ENCODE results near the gene CTAG1B. TPM values are rescaled to one million over a fixed set of nuclear protein-coding genes. Genes with fewer than 3 reads are reported as not detected.

The CTAG1B gene
- total and polyA plus RNA-seq, 2 experiments from 2014 or later = not detected

- no peak for TF ChIP-seq ETS1 (IDR thresholded peaks at IDR 0.05)
Observed at GRCh38 chrX:154655786-154656185, 36.7 kb upstream of the CTAG1B start (continued).

GRCh38 chrX:154655346-154655745, 36.3 kb upstream of the CTAG1B start:
- no peak for DNase-seq (ENCODE audit: low spot score)
- Mint-ChIP-seq H3K27ac (no peak overlapping the region), H3K9me3 (no peaks in the 10 kb centered on the region), H3K4me1 (no peaks in the 10 kb centered on the region), H3K27me3 (ENCODE audit: insufficient read depth, low read depth, poor library complexity) (peaks cover 3% of the 10 kb centered on the region), H3K4me3 (no peak overlapping the region), H3K36me3 (ENCODE audit: low read depth) (no peaks in the 10 kb centered on the region)
- Histone ChIP-seq H3K4me2 (no peak overlapping the region), H4K20me1 (replicated peaks; ENCODE audit: insufficient read depth) (no peaks in the 10 kb centered on the region), H3K36me3 (ENCODE audit: insufficient read depth) (no peaks in the 10 kb centered on the region), H3K79me2 (replicated peaks; ENCODE audit: insufficient read depth) (no peaks in the 10 kb centered on the region), H3F3A (replicated peaks; ENCODE audit: low read depth) (no peaks in the 10 kb centered on the region), H3K27me3 (ENCODE audit: insufficient read depth) (no peaks in the 10 kb centered on the region), H3K27ac (ENCODE audit: low read depth) (no peak overlapping the region), H3K4me3 (no peak overlapping the region), H3K9me2 (ENCODE audit: insufficient read depth) (no peaks in the 10 kb centered on the region), H2AFZ (no peak overlapping the region), H3K4me1 (ENCODE audit: insufficient read depth) (no peaks in the 10 kb centered on the region)
- no peak for ATAC-seq
- no peak for TF ChIP-seq EZH2phosphoT487 (IDR thresholded peaks at IDR 0.05; ENCODE audit: unreplicated experiment)
- TF ChIP-seq CTCF (conservative IDR thresholded peaks at IDR 0.05; ENCODE audit: low read depth in 2 of 2) = no peak
- no peak for TF ChIP-seq ZNF114 (CRISPR knock-in tag; IDR thresholded peaks at IDR 0.05)
- no peak for TF ChIP-seq JUNB (IDR thresholded peaks at IDR 0.05; ENCODE audit: unreplicated experiment)
- no peak for TF ChIP-seq ZNF331 (CRISPR knock-in tag; IDR thresholded peaks at IDR 0.05; ENCODE audit: low read depth)
- TF ChIP-seq EZH2 (IDR thresholded peaks at IDR 0.05; ENCODE audit: low read depth, unreplicated experiment) = no peak
- no peak for TF ChIP-seq POLR2AphosphoS5 (IDR thresholded peaks at IDR 0.05; ENCODE audit: low read depth)
- TF ChIP-seq NANOG (IDR thresholded peaks at IDR 0.05; ENCODE audit: borderline replicate concordance) = no peak
- TF ChIP-seq STAT1 (IDR thresholded peaks at IDR 0.05; ENCODE audit: unreplicated experiment) = no peak
- TF ChIP-seq ETS1 (IDR thresholded peaks at IDR 0.05) = no peak
- TF ChIP-seq, protein P1, sequence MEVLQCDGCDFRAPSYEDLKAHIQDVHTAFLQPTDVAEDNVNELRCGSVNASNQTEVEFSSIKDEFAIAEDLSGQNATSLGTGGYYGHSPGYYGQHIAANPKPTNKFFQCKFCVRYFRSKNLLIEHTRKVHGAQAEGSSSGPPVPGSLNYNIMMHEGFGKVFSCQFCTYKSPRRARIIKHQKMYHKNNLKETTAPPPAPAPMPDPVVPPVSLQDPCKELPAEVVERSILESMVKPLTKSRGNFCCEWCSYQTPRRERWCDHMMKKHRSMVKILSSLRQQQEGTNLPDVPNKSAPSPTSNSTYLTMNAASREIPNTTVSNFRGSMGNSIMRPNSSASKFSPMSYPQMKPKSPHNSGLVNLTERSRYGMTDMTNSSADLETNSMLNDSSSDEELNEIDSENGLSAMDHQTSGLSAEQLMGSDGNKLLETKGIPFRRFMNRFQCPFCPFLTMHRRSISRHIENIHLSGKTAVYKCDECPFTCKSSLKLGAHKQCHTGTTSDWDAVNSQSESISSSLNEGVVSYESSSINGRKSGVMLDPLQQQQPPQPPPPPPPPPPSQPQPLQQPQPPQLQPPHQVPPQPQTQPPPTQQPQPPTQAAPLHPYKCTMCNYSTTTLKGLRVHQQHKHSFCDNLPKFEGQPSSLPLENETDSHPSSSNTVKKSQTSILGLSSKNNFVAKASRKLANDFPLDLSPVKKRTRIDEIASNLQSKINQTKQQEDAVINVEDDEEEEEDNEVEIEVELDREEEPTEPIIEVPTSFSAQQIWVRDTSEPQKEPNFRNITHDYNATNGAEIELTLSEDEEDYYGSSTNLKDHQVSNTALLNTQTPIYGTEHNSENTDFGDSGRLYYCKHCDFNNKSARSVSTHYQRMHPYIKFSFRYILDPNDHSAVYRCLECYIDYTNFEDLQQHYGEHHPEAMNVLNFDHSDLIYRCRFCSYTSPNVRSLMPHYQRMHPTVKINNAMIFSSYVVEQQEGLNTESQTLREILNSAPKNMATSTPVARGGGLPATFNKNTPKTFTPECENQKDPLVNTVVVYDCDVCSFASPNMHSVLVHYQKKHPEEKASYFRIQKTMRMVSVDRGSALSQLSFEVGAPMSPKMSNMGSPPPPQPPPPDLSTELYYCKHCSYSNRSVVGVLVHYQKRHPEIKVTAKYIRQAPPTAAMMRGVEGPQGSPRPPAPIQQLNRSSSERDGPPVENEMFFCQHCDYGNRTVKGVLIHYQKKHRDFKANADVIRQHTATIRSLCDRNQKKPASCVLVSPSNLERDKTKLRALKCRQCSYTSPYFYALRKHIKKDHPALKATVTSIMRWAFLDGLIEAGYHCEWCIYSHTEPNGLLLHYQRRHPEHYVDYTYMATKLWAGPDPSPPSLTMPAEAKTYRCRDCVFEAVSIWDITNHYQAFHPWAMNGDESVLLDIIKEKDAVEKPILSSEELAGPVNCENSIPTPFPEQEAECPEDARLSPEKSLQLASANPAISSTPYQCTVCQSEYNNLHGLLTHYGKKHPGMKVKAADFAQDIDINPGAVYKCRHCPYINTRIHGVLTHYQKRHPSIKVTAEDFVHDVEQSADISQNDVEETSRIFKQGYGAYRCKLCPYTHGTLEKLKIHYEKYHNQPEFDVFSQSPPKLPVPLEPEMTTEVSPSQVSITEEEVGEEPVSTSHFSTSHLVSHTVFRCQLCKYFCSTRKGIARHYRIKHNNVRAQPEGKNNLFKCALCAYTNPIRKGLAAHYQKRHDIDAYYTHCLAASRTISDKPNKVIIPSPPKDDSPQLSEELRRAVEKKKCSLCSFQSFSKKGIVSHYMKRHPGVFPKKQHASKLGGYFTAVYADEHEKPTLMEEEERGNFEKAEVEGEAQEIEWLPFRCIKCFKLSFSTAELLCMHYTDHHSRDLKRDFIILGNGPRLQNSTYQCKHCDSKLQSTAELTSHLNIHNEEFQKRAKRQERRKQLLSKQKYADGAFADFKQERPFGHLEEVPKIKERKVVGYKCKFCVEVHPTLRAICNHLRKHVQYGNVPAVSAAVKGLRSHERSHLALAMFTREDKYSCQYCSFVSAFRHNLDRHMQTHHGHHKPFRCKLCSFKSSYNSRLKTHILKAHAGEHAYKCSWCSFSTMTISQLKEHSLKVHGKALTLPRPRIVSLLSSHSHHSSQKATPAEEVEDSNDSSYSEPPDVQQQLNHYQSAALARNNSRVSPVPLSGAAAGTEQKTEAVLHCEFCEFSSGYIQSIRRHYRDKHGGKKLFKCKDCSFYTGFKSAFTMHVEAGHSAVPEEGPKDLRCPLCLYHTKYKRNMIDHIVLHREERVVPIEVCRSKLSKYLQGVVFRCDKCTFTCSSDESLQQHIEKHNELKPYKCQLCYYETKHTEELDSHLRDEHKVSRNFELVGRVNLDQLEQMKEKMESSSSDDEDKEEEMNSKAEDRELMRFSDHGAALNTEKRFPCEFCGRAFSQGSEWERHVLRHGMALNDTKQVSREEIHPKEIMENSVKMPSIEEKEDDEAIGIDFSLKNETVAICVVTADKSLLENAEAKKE (CRISPR knock-in tag; IDR thresholded peaks at IDR 0.05) = no peak
- TF ChIP-seq CREB1 (CRISPR knock-in tag; IDR thresholded peaks at IDR 0.05; ENCODE audit: low read depth) = no peak

Measured in GM23338 (cell line).